BLaER1 treated with 17β-estradiol and CSF1 and Interleukin-3, amounts not matched to agents 10 nM and 100 nM (cell line): ENCODE measurements around the gene CYB561.

Source experiments
- H3K27ac ChIP-seq, 11 experiments: shearing (Covaris generic); formaldehyde crosslinking; 2 replicates each; pipeline ENCODE4 v1.8.1; 2022
- H3K27me3 ChIP-seq, 11 experiments: shearing (Covaris generic); formaldehyde crosslinking; 2 replicates each; pipeline ENCODE4 v1.8.1; 2022
- H3K36me3 ChIP-seq, 11 experiments: shearing (Covaris generic); formaldehyde crosslinking; 2 replicates each; pipeline ENCODE4 v1.8.1; 2022
- H3K4me1 ChIP-seq, 10 experiments: shearing (Covaris generic); formaldehyde crosslinking; 2 replicates each; pipeline ENCODE4 v1.8.1; 2022
- H3K4me2 ChIP-seq, 11 experiments: shearing (Covaris generic); formaldehyde crosslinking; 2 replicates each; pipeline ENCODE4 v1.8.1; 2022
- H3K4me3 ChIP-seq, 10 experiments: shearing (Covaris generic); formaldehyde crosslinking; 2 replicates each; pipeline ENCODE4 v1.8.1; 2022
- H3K9ac ChIP-seq, 11 experiments: shearing (Covaris generic); formaldehyde crosslinking; 2 replicates each; pipeline ENCODE4 v1.8.1; 2022
- H3K9me3 ChIP-seq, 11 experiments: shearing (Covaris generic); formaldehyde crosslinking; replicated peaks in 1 of 11; 2 replicates each; pipeline ENCODE4 v1.8.1; 2022
- H4K20me1 ChIP-seq, 11 experiments: shearing (Covaris generic); formaldehyde crosslinking; 2 replicates each; pipeline ENCODE4 v1.8.1; 2022
- Cebpa-rat ChIP-seq, 11 experiments: shearing (Covaris generic); IDR thresholded peaks; 2 replicates each; pipeline ENCODE4 v1.8.1; 2022

The CYB561 gene

DNA sequence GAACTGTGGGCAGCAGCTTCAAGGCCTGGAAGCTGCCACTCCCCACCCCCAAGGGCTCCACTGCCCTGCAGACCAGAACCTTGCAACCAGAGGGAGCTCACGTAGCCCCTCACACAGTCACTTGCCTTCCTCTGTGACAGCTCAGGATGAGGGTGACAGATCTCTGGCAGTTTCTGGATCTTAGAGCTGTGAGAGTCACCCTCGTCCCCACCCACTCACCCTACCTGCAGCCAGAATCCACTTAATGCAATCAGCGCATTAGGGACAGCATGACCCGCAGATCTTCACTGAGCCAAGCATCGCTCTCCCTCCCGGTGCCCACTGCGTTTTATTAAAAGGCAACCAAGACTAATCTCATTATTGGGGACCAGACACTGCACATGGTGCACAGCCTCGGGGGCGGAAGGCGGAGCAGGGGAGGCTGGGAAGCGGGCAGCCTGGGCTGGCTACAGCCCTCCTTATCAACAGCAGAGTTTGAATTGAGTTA lies 3.5 kb downstream of the CYB561 start:
- no peak overlapping the region for H3K9ac ChIP-seq
- H3K27ac ChIP-seq, result no peak overlapping the region; a peak in 1 of 22 replicates
- no peaks in the 10 kb centered on the region for H3K9me3 ChIP-seq
- H4K20me1 ChIP-seq, result no peaks in the 10 kb centered on the region
- TF ChIP-seq Cebpa-rat (IDR thresholded peaks at IDR 0.05), result no peak
- peaks cover 0 to 37% (median 24%) of the 10 kb centered on the region in 11 experiments; a peak in 18 of 22 replicates for H3K27me3 ChIP-seq
- H3K4me1 ChIP-seq, result peaks cover 34 to 73% (median 53%) of the 10 kb centered on the region in 10 experiments
- no peak overlapping the region for H3K4me3 ChIP-seq
- H3K36me3 ChIP-seq, result no peaks in the 10 kb centered on the region
- H3K4me2 ChIP-seq, result peak overlapping the region in 3 of 11 experiments; percentile 1 to 93 (median 13); a peak in 4 of 22 replicates

DNA sequence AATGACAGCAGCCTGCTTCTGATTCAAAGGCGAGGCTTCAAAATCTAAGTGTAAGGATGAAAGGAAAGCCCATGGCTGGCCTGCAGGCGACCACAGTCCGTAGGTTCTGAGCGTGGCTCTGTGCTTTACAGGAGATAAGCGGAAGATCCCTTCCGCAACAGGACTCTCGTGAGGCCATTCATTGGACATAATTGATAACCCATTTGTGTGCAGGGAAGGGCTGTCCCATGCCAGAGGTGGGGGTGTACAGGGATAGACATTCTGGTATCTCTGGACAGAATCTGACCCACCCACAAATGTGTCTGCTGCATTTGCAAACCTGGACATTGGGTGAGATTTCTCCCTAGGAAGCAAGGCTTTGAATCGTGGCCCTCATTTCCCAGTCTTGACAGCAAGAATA lies 4.0 kb downstream of the CYB561 start:
- Histone ChIP-seq H3K4me2 (peak overlapping the region in 4 of 11 experiments; percentile 1 to 93 (median 50); a peak in 6 of 22 replicates), H3K36me3 (no peaks in the 10 kb centered on the region), H4K20me1 (no peaks in the 10 kb centered on the region), H3K9me3 (no peaks in the 10 kb centered on the region), H3K27me3 (peaks cover 0 to 36% (median 24%) of the 10 kb centered on the region in 11 experiments; a peak in 18 of 22 replicates), H3K9ac (no peak overlapping the region), H3K4me3 (no peak overlapping the region), H3K27ac (peak overlapping the region in 2 of 11 experiments; percentile 68 to 83; a peak in 2 of 22 replicates), H3K4me1 (peaks cover 32 to 72% (median 48%) of the 10 kb centered on the region in 10 experiments)
- TF ChIP-seq Cebpa-rat (IDR thresholded peaks at IDR 0.05), result no peak

DNA sequence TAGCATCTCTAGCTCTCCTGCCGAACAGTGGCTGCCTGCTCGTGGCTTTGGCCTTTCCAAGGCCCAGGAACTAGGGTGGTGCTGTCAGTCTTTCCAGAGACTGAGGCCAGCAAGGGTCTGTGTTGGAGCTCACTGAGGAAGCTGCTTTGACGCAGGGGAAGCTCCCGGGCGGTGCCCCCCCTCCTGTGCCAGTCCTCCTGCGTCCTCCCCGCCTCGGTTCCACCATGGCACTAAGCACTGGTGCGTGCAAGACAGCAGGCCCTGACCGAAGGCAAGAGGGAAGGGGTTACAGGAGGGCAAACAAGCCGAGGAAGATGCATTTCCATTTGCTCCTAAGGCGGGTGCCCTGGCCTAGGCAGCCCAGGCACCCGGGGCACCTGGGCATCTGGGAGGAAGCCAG lies 4.5 kb downstream of the CYB561 start:
- Histone ChIP-seq H3K4me2 (peak overlapping the region in 3 of 11 experiments; percentile 87 to 93 (median 92); a peak in 5 of 22 replicates), H4K20me1 (no peaks in the 10 kb centered on the region), H3K4me3 (no peak overlapping the region), H3K4me1 (peaks cover 32 to 72% (median 49%) of the 10 kb centered on the region in 10 experiments), H3K27me3 (peaks cover 0 to 32% (median 24%) of the 10 kb centered on the region in 11 experiments; a peak in 18 of 22 replicates), H3K36me3 (no peaks in the 10 kb centered on the region), H3K27ac (peak overlapping the region in 2 of 11 experiments; percentile 68 to 83; a peak in 2 of 22 replicates), H3K9me3 (no peaks in the 10 kb centered on the region), H3K9ac (no peak overlapping the region)
- TF ChIP-seq Cebpa-rat (IDR thresholded peaks at IDR 0.05), result no peak

DNA sequence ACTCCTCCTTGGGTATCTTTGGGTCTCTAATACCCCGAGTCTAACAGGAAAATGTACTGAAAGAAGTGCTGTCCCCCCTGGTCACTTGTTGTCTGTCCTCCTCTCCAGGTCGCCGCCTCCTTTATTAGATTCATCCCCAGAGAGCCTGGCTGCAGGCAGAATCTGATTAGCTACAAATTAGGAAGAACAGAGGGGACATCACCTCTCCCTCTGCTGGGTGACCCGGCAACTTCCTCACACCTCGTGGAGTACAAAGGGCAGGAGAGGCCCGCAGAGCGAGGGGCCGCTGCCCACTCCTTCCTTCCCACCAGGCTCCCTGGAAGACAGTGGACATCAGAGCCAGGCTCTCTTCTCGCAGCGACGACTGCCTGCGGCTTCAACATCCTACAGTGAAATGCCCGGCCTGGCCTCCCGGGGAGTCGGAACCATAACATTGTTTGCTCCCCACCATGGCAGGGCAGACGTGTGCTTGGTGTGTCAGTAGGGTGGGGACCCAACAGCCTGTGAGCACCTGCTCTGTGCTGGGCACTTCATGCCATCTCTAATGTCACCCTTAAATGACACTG lies 5.3 kb downstream of the CYB561 start:
- Histone ChIP-seq H3K4me3 (no peak overlapping the region), H3K36me3 (no peaks in the 10 kb centered on the region), H3K27ac (peak overlapping the region in 9 of 11 experiments; percentile 43 to 83 (median 68); a peak in 15 of 22 replicates), H4K20me1 (no peaks in the 10 kb centered on the region), H3K27me3 (peaks cover 0 to 24% (median 17%) of the 10 kb centered on the region in 11 experiments; a peak in 18 of 22 replicates), H3K4me1 (peaks cover 32 to 74% (median 53%) of the 10 kb centered on the region in 10 experiments), H3K9ac (peak overlapping the region in 6 of 11 experiments; percentile 27 to 70 (median 56); a peak in 6 of 22 replicates), H3K4me2 (peak overlapping the region in 8 of 11 experiments; percentile 64 to 93 (median 84); a peak in 16 of 22 replicates), H3K9me3 (no peaks in the 10 kb centered on the region)
- TF ChIP-seq Cebpa-rat (IDR thresholded peaks at IDR 0.05), result no peak

DNA sequence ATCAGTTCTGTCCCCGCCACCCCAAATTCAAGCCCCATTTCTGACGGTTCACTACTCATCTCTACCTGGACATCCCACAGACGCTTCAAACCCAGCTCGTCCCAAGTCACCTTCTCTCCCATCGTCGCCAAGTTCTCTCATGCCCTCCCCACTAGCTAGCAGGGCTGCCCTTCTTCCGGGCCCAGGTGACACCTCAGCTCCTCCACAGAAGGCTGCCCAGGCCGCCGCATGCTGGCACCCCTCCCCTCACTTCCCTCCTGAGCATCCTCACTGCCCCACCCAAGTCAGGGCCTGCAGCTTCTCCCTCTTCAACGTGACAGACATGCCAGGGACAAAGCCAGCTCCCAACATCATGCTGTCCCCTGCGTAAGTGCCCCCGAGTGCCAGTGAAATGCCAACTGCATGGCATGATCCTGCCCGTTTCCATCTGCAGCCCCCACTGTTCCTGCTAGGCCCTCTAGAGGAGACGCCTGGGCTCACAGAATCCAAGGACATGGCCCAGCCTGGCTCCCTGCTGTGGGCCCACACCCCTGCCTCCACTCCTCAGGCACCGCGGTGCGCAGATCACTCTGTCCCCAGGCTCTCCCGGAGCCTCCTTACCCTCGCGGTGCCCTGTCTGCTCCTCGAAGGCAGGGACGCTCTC lies 5.9 kb downstream of the CYB561 start:
- Histone ChIP-seq H3K9me3 (no peaks in the 10 kb centered on the region), H3K4me3 (peak overlapping the region in 2 of 10 experiments; percentile 12 to 22; a peak in 1 of 20 replicates), H3K36me3 (no peaks in the 10 kb centered on the region; a peak in 1 of 22 replicates), H3K4me2 (peak overlapping the region; percentile 64 to 93 (median 80)), H3K27me3 (peaks cover 0 to 18% (median 11%) of the 10 kb centered on the region in 11 experiments; a peak in 18 of 22 replicates), H4K20me1 (no peaks in the 10 kb centered on the region), H3K9ac (peak overlapping the region in 8 of 11 experiments; percentile 20 to 70 (median 53); a peak in 10 of 22 replicates), H3K4me1 (peaks cover 35 to 76% (median 57%) of the 10 kb centered on the region in 10 experiments), H3K27ac (peak overlapping the region in 10 of 11 experiments; percentile 21 to 83 (median 67); a peak in 17 of 22 replicates)
- no peak for TF ChIP-seq Cebpa-rat (IDR thresholded peaks at IDR 0.05)

DNA sequence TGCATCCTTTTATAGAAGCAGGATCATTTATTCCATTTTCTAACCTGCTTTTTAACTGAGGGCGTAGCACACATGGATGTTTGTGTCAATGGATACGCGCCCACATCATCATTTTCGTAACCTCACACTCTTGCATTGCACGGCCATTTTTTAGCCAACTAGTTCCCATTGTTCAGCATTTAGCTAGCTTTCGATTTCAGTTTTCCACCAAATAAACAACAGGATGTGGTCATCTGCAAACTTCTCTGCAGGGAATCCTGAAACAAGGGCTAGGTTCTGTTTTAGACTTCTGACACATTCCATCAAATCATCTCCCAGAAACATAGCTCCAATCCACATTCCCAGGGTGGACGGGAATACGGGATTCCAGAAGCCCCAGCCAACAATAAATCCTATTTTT lies 6.4 kb downstream of the CYB561 start:
- Histone ChIP-seq H3K9ac (peak overlapping the region in 8 of 11 experiments; percentile 20 to 70 (median 53); a peak in 11 of 22 replicates), H4K20me1 (no peaks in the 10 kb centered on the region)
- no peak for TF ChIP-seq Cebpa-rat (IDR thresholded peaks at IDR 0.05)

DNA sequence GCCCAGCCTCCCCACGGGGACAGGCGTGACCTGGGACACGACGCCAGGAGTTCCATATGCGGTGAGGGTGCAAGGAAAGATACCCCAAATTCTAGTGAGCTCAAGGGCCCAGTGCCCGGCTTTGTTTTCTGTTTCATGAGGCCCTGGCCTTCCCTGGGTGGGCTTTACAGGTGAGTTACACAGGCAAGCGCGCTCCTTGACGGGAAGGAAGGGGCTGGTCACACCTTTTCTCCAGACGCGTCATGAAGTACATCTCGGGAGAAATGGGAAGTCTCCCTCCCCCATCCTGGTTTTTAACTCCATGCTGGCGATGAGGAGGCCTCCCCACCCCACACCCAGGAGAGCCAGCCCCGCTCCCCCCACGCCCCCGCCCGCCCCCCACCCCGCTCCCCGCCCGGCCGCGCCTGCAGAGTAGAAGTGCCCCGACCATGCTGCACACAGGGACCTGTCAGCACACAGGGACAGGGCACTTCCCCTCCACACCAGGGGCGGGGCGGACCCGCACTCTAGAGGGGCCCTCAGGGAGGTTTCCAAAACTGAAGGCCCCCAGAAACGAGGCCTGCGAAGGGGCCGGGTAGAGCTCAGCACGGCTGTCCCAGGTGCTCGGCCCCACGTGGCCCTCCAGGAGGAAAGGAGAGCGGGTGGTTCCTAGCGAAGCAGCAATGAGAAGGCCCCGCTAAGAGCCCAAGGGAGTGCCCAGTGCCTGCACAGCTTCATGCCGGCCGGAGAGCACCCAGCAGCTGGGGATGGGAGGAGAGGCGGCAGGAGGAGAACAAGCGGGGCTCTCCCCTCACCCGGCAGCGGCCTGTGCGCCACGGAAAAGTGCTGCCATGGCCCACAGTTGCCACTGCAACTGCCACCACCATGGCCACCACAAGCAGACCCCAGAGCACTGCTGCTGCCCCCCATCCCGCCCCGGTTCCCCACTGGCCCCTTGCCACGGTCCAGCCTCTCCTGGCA lies 7.7 kb downstream of the CYB561 start:
- Histone ChIP-seq H3K9me3 (no peaks in the 10 kb centered on the region), H3K27ac (peak overlapping the region in 7 of 11 experiments; percentile 62 to 83 (median 74); a peak in 16 of 22 replicates), H3K4me2 (peak overlapping the region; percentile 64 to 93 (median 80); a peak in 21 of 22 replicates), H4K20me1 (no peaks in the 10 kb centered on the region), H3K4me1 (peaks cover 54 to 94% (median 75%) of the 10 kb centered on the region in 10 experiments), H3K27me3 (peaks cover 0 to 3% (median 0%) of the 10 kb centered on the region in 11 experiments; a peak in 1 of 22 replicates), H3K9ac (peak overlapping the region in 7 of 11 experiments; percentile 5 to 48 (median 19); a peak in 3 of 22 replicates), H3K4me3 (no peak overlapping the region), H3K36me3 (no peaks in the 10 kb centered on the region; a peak in 1 of 22 replicates)
- no peak for TF ChIP-seq Cebpa-rat (IDR thresholded peaks at IDR 0.05)

More for the DNA sequence above, 6.4 kb downstream of the CYB561 start:
- H3K4me1 ChIP-seq, result peaks cover 41 to 81% (median 61%) of the 10 kb centered on the region in 10 experiments
- H3K9me3 ChIP-seq, result no peaks in the 10 kb centered on the region
- H3K27ac ChIP-seq, result peak overlapping the region in 10 of 11 experiments; percentile 21 to 83 (median 67); a peak in 17 of 22 replicates
- H3K4me2 ChIP-seq, result peak overlapping the region; percentile 64 to 93 (median 80)
- H3K36me3 ChIP-seq, result no peaks in the 10 kb centered on the region; a peak in 1 of 22 replicates
- H3K27me3 ChIP-seq, result peaks cover 0 to 13% (median 5%) of the 10 kb centered on the region in 11 experiments; a peak in 16 of 22 replicates
- peak overlapping the region in 2 of 10 experiments; percentile 12 to 22; a peak in 1 of 20 replicates for H3K4me3 ChIP-seq
